Measurements from ENCODE around the gene TP53RK. TPM values are rescaled to one million over a fixed set of nuclear protein-coding genes. Genes with fewer than 3 reads are reported as not detected.
A peak's percentile ranks its signal among the peaks of the same experiment; 100 is the strongest.

TP53RK gene
- total and polyA plus RNA-seq, 4 donors: 17.6 to 35.6 (median 21.9) TPM

- 9% methylated on average over 48 of the region's 55 CpGs for WGBS (ENCODE audit: insufficient coverage)
- Histone ChIP-seq H3K4me1 (ENCODE audit: control insufficient read depth, insufficient read depth, low read length) (peaks cover 15% of the 10 kb centered on the region), H3K36me3 (ENCODE audit: control insufficient read depth, insufficient read depth, low read length) (no peaks in the 10 kb centered on the region), H3K27ac (ENCODE audit: low read depth, low read length) (no peak within 1 kb of the TSS), H3K27me3 (ENCODE audit: control insufficient read depth, insufficient read depth, low read length) (no peaks in the 10 kb centered on the region), H3K9me3 (ENCODE audit: control insufficient read depth, insufficient read depth, low read length) (no peaks in the 10 kb centered on the region), H3K4me3 (ENCODE audit: low read depth, low read length) (peak within 1 kb of the TSS; percentile 34)
- DNase-seq (ENCODE audit: low read depth in 4 of 6, low spot score in 6 of 6): peak in 2 of 6 donors; percentile 47 to 61
Measured at GRCh38 chr20:46651091-46651962, 37.9 kb downstream of the TP53RK start, which contains the start of gene SLC13A3. Gene SLC13A3, minus strand, starts transcription at chr20:46651459. Its CDS starts 38 bp downstream, at chr20:46651421.

- Histone ChIP-seq H3K27ac (ENCODE audit: low read depth, low read length) (no peak overlapping the region), H3K27me3 (ENCODE audit: control insufficient read depth, insufficient read depth, low read length) (no peaks in the 10 kb centered on the region), H3K9me3 (ENCODE audit: control insufficient read depth, insufficient read depth, low read length) (no peaks in the 10 kb centered on the region), H3K4me3 (ENCODE audit: low read depth, low read length) (peak overlapping the region; percentile 34), H3K36me3 (ENCODE audit: control insufficient read depth, insufficient read depth, low read length) (no peaks in the 10 kb centered on the region), H3K4me1 (ENCODE audit: control insufficient read depth, insufficient read depth, low read length) (peaks cover 15% of the 10 kb centered on the region)
- DNase-seq (ENCODE audit: low read depth in 4 of 6, low spot score in 6 of 6): no peak
- 90% methylated on average over 9 of the region's 10 CpGs for WGBS (ENCODE audit: insufficient coverage)
Measured at GRCh38 chr20:46650575-46651090, 38.6 kb downstream of the TP53RK start.

GRCh38 chr20:46649965-46650542 is 39.2 kb downstream of the TP53RK start:
- H3K27me3 ChIP-seq (ENCODE audit: control insufficient read depth, insufficient read depth, low read length): no peaks in the 10 kb centered on the region
- no peaks in the 10 kb centered on the region for H3K36me3 ChIP-seq (ENCODE audit: control insufficient read depth, insufficient read depth, low read length)
- DNase-seq (ENCODE audit: low read depth in 4 of 6, low spot score in 6 of 6): no peak
- H3K27ac ChIP-seq (ENCODE audit: low read depth, low read length): no peak overlapping the region
- H3K4me1 ChIP-seq (ENCODE audit: control insufficient read depth, insufficient read depth, low read length): peaks cover 15% of the 10 kb centered on the region
- WGBS (ENCODE audit: insufficient coverage): 93% methylated on average over 4 of the region's 9 CpGs
- H3K9me3 ChIP-seq (ENCODE audit: control insufficient read depth, insufficient read depth, low read length): no peaks in the 10 kb centered on the region
- no peak overlapping the region for H3K4me3 ChIP-seq (ENCODE audit: low read depth, low read length)

- no peak for DNase-seq (ENCODE audit: low read depth in 4 of 6, low spot score in 6 of 6)
Measured at GRCh38 chr20:46649650-46649949, 39.6 kb downstream of the TP53RK start.

GRCh38 chr20:46648903-46649649 is 40.2 kb downstream of the TP53RK start:
- Histone ChIP-seq H3K27me3 (ENCODE audit: control insufficient read depth, insufficient read depth, low read length) (no peaks in the 10 kb centered on the region), H3K9me3 (ENCODE audit: control insufficient read depth, insufficient read depth, low read length) (no peaks in the 10 kb centered on the region), H3K36me3 (ENCODE audit: control insufficient read depth, insufficient read depth, low read length) (no peaks in the 10 kb centered on the region), H3K27ac (ENCODE audit: low read depth, low read length) (peak overlapping the region; percentile 25), H3K4me3 (ENCODE audit: low read depth, low read length) (peak overlapping the region; percentile 9), H3K4me1 (ENCODE audit: control insufficient read depth, insufficient read depth, low read length) (peaks cover 15% of the 10 kb centered on the region)
- no peak for DNase-seq (ENCODE audit: low read depth in 4 of 6, low spot score in 6 of 6)
- WGBS (ENCODE audit: insufficient coverage): 63% methylated on average over 5 of the region's 8 CpGs

More at GRCh38 chr20:46649650-46649949, 39.6 kb downstream of the TP53RK start:
- peak overlapping the region; percentile 25 for H3K27ac ChIP-seq (ENCODE audit: low read depth, low read length)
- WGBS (ENCODE audit: insufficient coverage): 0% methylated on average over 1 of the region's 3 CpGs
- peak overlapping the region; percentile 9 for H3K4me3 ChIP-seq (ENCODE audit: low read depth, low read length)
- no peaks in the 10 kb centered on the region for H3K36me3 ChIP-seq (ENCODE audit: control insufficient read depth, insufficient read depth, low read length)
- no peaks in the 10 kb centered on the region for H3K9me3 ChIP-seq (ENCODE audit: control insufficient read depth, insufficient read depth, low read length)
- peaks cover 15% of the 10 kb centered on the region for H3K4me1 ChIP-seq (ENCODE audit: control insufficient read depth, insufficient read depth, low read length)
- H3K27me3 ChIP-seq (ENCODE audit: control insufficient read depth, insufficient read depth, low read length): no peaks in the 10 kb centered on the region

- 31% methylated on average over 4 of the region's 4 CpGs for WGBS (ENCODE audit: insufficient coverage)
- Histone ChIP-seq H3K9me3 (ENCODE audit: control insufficient read depth, insufficient read depth, low read length) (no peaks in the 10 kb centered on the region), H3K4me3 (ENCODE audit: low read depth, low read length) (no peak overlapping the region)
Measured at GRCh38 chr20:46647469-46647868, 41.8 kb downstream of the TP53RK start.

GRCh38 chr20:46646659-46647380 is 42.4 kb downstream of the TP53RK start:
- 100% methylated on average over 3 of the region's 3 CpGs for WGBS (ENCODE audit: insufficient coverage)
- Histone ChIP-seq H3K4me1 (ENCODE audit: control insufficient read depth, insufficient read depth, low read length) (peaks cover 18% of the 10 kb centered on the region), H3K4me3 (ENCODE audit: low read depth, low read length) (no peak overlapping the region), H3K27ac (ENCODE audit: low read depth, low read length) (no peak overlapping the region), H3K36me3 (ENCODE audit: control insufficient read depth, insufficient read depth, low read length) (no peaks in the 10 kb centered on the region), H3K27me3 (ENCODE audit: control insufficient read depth, insufficient read depth, low read length) (no peaks in the 10 kb centered on the region), H3K9me3 (ENCODE audit: control insufficient read depth, insufficient read depth, low read length) (no peaks in the 10 kb centered on the region)
- DNase-seq (ENCODE audit: low read depth in 4 of 6, low spot score in 6 of 6): no peak

More at GRCh38 chr20:46647469-46647868, 41.8 kb downstream of the TP53RK start:
- no peaks in the 10 kb centered on the region for H3K27me3 ChIP-seq (ENCODE audit: control insufficient read depth, insufficient read depth, low read length)
- no peaks in the 10 kb centered on the region for H3K36me3 ChIP-seq (ENCODE audit: control insufficient read depth, insufficient read depth, low read length)
- H3K27ac ChIP-seq (ENCODE audit: low read depth, low read length): no peak overlapping the region
- H3K4me1 ChIP-seq (ENCODE audit: control insufficient read depth, insufficient read depth, low read length): peaks cover 17% of the 10 kb centered on the region
- DNase-seq (ENCODE audit: low read depth in 4 of 6, low spot score in 6 of 6): peak in 2 of 6 donors; percentile 36 to 67

- Histone ChIP-seq H3K36me3 (ENCODE audit: control insufficient read depth, insufficient read depth, low read length) (no peaks in the 10 kb centered on the region), H3K27ac (ENCODE audit: low read depth, low read length) (no peak overlapping the region), H3K4me3 (ENCODE audit: low read depth, low read length) (no peak overlapping the region), H3K9me3 (ENCODE audit: control insufficient read depth, insufficient read depth, low read length) (no peaks in the 10 kb centered on the region), H3K4me1 (ENCODE audit: control insufficient read depth, insufficient read depth, low read length) (peaks cover 12% of the 10 kb centered on the region), H3K27me3 (ENCODE audit: control insufficient read depth, insufficient read depth, low read length) (no peaks in the 10 kb centered on the region)
- 89% methylated on average over 1 of the region's 4 CpGs for WGBS (ENCODE audit: insufficient coverage)
- no peak for DNase-seq (ENCODE audit: low read depth in 4 of 6, low spot score in 6 of 6)
Measured at GRCh38 chr20:46646122-46646521, 43.1 kb downstream of the TP53RK start.

GRCh38 chr20:46644733-46645132 is 44.5 kb downstream of the TP53RK start:
- H3K27me3 ChIP-seq (ENCODE audit: control insufficient read depth, insufficient read depth, low read length): no peaks in the 10 kb centered on the region
- WGBS (ENCODE audit: insufficient coverage): no CpG with 5 or more reads among the region's 1 CpG
- H3K4me3 ChIP-seq (ENCODE audit: low read depth, low read length): no peak overlapping the region
- H3K9me3 ChIP-seq (ENCODE audit: control insufficient read depth, insufficient read depth, low read length): no peaks in the 10 kb centered on the region
- H3K36me3 ChIP-seq (ENCODE audit: control insufficient read depth, insufficient read depth, low read length): no peaks in the 10 kb centered on the region
- no peak overlapping the region for H3K27ac ChIP-seq (ENCODE audit: low read depth, low read length)
- peaks cover 10% of the 10 kb centered on the region for H3K4me1 ChIP-seq (ENCODE audit: control insufficient read depth, insufficient read depth, low read length)
- no peak for DNase-seq (ENCODE audit: low read depth in 4 of 6, low spot score in 6 of 6)

Data from spinal cord (tissue), 10 donors.